Astrocyte of the hippocampus (primary cell): ENCODE measurements around the gene C4BPA.

Experiments used
- DNase-seq: peaks from one replicate; pipeline ENCODE4 v3.0.0; 2011; ENCODE audit warnings: low read depth, low spot score

Gene C4BPA

DNA sequence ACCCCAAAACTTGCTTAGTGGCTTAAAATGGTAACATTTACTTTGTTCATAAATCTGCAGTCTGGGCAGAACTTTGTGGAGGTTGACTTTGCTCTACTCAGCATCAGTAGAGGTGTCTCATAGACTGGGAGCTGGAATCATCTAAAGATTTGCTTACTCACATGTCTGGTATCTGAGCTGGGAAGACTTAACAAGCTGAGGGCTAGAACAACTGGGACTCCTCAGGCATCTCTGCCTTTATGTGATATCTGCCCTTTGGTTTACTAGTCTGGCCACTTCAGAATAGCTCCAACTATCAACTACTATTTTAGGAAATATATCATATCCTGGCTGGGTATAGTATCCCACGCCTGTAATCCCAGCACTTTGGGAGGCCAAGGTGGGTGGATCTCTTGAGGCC lies 82.5 kb downstream of the C4BPA start:
- no peak for DNase-seq

DNA sequence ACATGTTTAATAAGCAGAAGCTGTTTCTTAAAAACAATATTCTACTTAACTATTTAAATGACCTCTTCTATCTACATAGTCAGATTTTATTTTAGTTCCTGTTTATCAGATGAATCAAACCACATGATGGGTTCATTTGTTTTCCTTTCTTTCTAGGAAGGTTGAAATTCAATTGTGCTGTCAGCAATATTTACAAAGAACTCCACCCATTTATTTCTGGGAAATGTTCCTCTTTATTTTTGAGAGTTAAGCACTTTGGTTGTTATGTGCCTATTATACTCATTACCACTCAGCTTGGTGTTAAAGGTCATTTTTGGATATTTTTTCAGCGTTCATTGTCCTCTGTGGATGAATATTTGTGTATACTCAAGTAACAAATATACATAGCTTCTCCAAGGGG lies 84.9 kb downstream of the C4BPA start:
- no peak for DNase-seq

DNA sequence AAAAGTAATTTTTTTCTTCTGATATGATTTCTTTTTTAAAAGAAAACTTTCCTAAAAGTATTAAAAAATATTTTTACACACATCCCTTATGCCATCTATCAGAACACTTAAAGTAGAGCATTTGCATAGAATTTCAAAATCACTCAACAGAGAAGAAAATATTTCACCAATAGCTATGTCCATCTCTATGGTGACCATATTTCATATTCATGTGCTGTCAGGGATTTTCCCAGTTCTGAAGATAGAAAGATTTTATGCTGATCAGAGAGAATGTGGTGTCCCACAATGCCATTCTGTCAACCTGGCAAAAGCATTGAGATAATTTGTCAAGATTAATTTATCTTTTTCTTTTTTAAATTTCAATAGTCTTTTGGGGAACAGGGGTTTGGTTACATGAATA lies 87.0 kb downstream of the C4BPA start:
- no peak for DNase-seq

DNA sequence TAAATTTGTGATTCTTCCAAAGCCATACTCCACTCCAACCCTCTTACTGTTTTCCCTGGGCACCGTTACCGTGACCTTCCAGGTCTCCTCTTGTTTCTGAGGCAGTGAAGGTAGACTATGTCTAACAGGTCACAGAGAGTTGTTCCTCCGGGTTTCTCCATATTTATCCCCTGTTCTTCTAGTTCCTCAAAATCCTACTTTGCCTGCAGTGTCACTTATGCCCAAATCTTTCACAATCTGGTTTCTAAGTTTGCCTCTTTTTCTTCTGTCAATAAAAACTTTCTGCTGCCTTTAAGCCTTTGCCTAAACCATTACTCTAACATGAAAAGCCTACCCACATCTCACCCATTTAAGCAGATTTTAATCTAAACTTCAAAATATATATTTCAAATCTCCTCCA lies 87.7 kb downstream of the C4BPA start:
- no peak for DNase-seq

DNA sequence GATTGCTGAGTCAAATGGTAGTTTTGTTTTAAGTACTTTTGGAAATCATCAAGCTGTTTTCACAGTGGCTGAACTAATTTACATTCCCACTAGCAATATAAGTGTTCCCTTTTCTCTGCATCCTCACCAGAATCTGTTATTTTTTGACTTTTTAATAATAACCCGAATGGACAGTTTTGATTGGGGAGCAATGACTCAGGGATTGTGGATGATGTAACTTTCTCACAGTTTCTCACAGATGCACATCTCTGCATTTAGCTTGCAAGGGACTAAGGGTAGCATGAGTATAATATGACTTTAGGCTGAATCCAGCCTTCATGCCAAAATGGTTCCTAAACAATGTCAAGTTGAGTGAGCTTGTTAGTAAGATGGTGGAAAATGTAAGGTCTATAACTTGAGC lies 90.2 kb downstream of the C4BPA start:
- DNase-seq, result no peak
